Smooth muscle cell (in vitro differentiated cells): Measurements from ENCODE around the gene TMEM252. TPM values are rescaled to one million over a fixed set of nuclear protein-coding genes. Genes with fewer than 3 reads are reported as not detected.

Source experiments
- DNase-seq: peaks from one replicate; lab custom pipeline; 2025; ENCODE audit not compliant: unreplicated experiment; lab: John Stamatoyannopoulos, UW
- H2AFZ ChIP-seq: fragments of 200-600 bp; sonication (generic); 2 replicates; pipeline ENCODE4 v1.6.0; 2016; ENCODE audit warnings: antibody characterized with exemption, low read depth, mild to moderate bottlenecking
- H3F3A ChIP-seq: fragments of 200-600 bp; sonication (generic); 2 replicates; pipeline ENCODE4 v1.6.0; 2017; ENCODE audit warnings: antibody characterized with exemption, low read depth
- H3K27ac ChIP-seq: fragments of 200-600 bp; sonication (generic); 2 replicates; pipeline ENCODE4 v1.5.1; 2016; ENCODE audit warnings: low read depth, mild to moderate bottlenecking
- H3K27me3 ChIP-seq: fragments of 200-600 bp; sonication (generic); 2 replicates; pipeline ENCODE4 v1.6.1; 2016; ENCODE audit warnings: low read depth, mild to moderate bottlenecking
- H3K36me3 ChIP-seq: fragments of 200-600 bp; sonication (generic); 2 replicates; pipeline ENCODE4 v1.5.1; 2016; ENCODE audit warnings: low read depth
- H3K4me1 ChIP-seq: fragments of 200-600 bp; sonication (generic); 2 replicates; pipeline ENCODE4 v1.5.1; 2016; ENCODE audit warnings: low read depth
- H3K4me2 ChIP-seq: fragments of 200-600 bp; sonication (generic); 2 replicates; pipeline ENCODE4 v1.6.0; 2016; ENCODE audit warnings: mild to moderate bottlenecking
- H3K4me3 ChIP-seq: fragments of 200-600 bp; sonication (generic); 2 replicates; pipeline ENCODE4 v1.5.1; 2016; ENCODE audit warnings: mild to moderate bottlenecking
- H3K79me2 ChIP-seq: fragments of 200-600 bp; sonication (generic); 2 replicates; pipeline ENCODE4 v1.6.0; 2016; ENCODE audit warnings: low read depth, mild to moderate bottlenecking
- H3K9ac ChIP-seq: fragments of 200-600 bp; sonication (generic); 2 replicates; pipeline ENCODE4 v1.6.0; 2016; ENCODE audit warnings: low read depth
- H3K9me3 ChIP-seq: fragments of 200-600 bp; sonication (generic); replicated peaks from 2 replicates; pipeline ENCODE4 v1.5.1; 2016; ENCODE audit warnings: low read depth
- H4K20me1 ChIP-seq: fragments of 200-600 bp; sonication (generic); 2 replicates; pipeline ENCODE4 v1.6.0; 2016; ENCODE audit warnings: low read depth
- CTCF ChIP-seq: fragments of 200-600 bp; sonication (generic); IDR thresholded peaks from 2 replicates; pipeline ENCODE4 v1.5.1; 2017; ENCODE audit warnings: borderline replicate concordance, mild to moderate bottlenecking, antibody characterized with exemption; ENCODE audit not compliant: insufficient read depth, poor library complexity, severe bottlenecking
- WGBS: methylation state at CpG from one replicate; pipeline ENCODE4 v1.1.7; 2016; ENCODE audit warnings: low lambda C conversion rate; 5-methylcytosine and 5-hydroxymethylcytosine counted together
- polyA plus RNA-seq: library from polyadenylated mRNA; unstranded; fragments of >200 nt; fragmentation: Nextera tagmentation; extraction: Ambion mirVana; gene quantifications from 2 replicates; pipeline ENCODE4 v1.2.1, GENCODE V29; 2016
- total RNA-seq: library from RNA; depleted of rRNA; stranded (reverse); fragments of >200 nt; gene quantifications from 2 replicates; pipeline ENCODE4 v1.2.3, GENCODE V29; 2014

TMEM252 gene
- total and polyA plus RNA-seq, 2 experiments from 2014 or later, result not detected

GRCh38 chr9:68567565-68567964, 26.9 kb upstream of the TMEM252 start:
- no peak for DNase-seq
- Histone ChIP-seq H2AFZ (no peak overlapping the region), H3K4me3 (no peak overlapping the region), H3K27ac (no peak overlapping the region), H3K4me1 (no peaks in the 10 kb centered on the region), H3K79me2 (no peaks in the 10 kb centered on the region), H3K9me3 (no peaks in the 10 kb centered on the region), H3K36me3 (no peaks in the 10 kb centered on the region), H3F3A (no peaks in the 10 kb centered on the region), H3K27me3 (peaks cover 9% of the 10 kb centered on the region), H3K4me2 (no peak overlapping the region), H4K20me1 (no peaks in the 10 kb centered on the region), H3K9ac (no peak overlapping the region)
- WGBS, result 89% methylated on average over 3 of the region's 3 CpGs
- TF ChIP-seq CTCF, result no peak

DNA sequence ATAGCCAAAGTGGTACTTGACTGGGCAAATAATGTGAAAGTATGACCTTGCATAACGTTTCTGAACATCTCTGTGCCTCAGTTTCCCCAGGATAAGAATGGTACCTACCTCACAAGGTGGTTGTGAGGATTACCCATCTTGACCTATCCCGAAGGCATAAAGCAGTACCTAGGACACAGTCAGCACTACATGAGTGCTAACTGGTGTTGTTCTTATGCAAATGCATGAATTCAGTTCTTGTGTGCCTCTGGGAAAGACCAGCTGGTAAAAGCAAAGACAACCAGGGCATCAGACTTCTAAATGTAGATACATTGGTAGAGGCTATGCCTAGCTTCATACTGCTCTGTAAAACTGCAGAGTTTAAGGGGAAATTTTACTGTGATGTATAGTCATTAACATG, 21.8 kb upstream of the TMEM252 start:
- Histone ChIP-seq H4K20me1 (no peaks in the 10 kb centered on the region), H3K4me1 (no peaks in the 10 kb centered on the region), H3F3A (no peaks in the 10 kb centered on the region), H3K4me3 (no peak overlapping the region), H3K9me3 (no peaks in the 10 kb centered on the region), H3K4me2 (no peak overlapping the region), H3K27ac (no peak overlapping the region), H3K27me3 (peaks cover 9% of the 10 kb centered on the region), H3K9ac (no peak overlapping the region), H3K36me3 (no peaks in the 10 kb centered on the region), H2AFZ (no peak overlapping the region), H3K79me2 (no peaks in the 10 kb centered on the region)
- no peak for TF ChIP-seq CTCF
- 38% methylated on average over 2 of the region's 2 CpGs for WGBS
- DNase-seq, result no peak

- Histone ChIP-seq H2AFZ (no peak overlapping the region), H3K36me3 (no peaks in the 10 kb centered on the region), H3F3A (no peaks in the 10 kb centered on the region), H3K4me1 (peaks cover 7% of the 10 kb centered on the region), H3K9ac (no peak overlapping the region), H4K20me1 (no peaks in the 10 kb centered on the region), H3K27ac (no peak overlapping the region), H3K4me3 (no peak overlapping the region), H3K27me3 (peaks cover 9% of the 10 kb centered on the region), H3K9me3 (no peaks in the 10 kb centered on the region), H3K4me2 (no peak overlapping the region), H3K79me2 (no peaks in the 10 kb centered on the region)
- no peak for DNase-seq
- TF ChIP-seq CTCF, result peak; percentile 48
- 49% methylated on average over 14 of the region's 14 CpGs for WGBS
Measured at GRCh38 chr9:68560071-68560844, 19.6 kb upstream of the TMEM252 start.

GRCh38 chr9:68558545-68558944, 17.9 kb upstream of the TMEM252 start:
- no peak for TF ChIP-seq CTCF
- DNase-seq, result no peak
- Histone ChIP-seq H4K20me1 (no peaks in the 10 kb centered on the region), H3K9me3 (no peaks in the 10 kb centered on the region), H2AFZ (no peak overlapping the region), H3K4me3 (no peak overlapping the region), H3K79me2 (no peaks in the 10 kb centered on the region), H3K9ac (no peak overlapping the region), H3K4me2 (no peak overlapping the region), H3K27ac (no peak overlapping the region), H3K4me1 (peaks cover 16% of the 10 kb centered on the region), H3F3A (no peaks in the 10 kb centered on the region), H3K27me3 (no peaks in the 10 kb centered on the region), H3K36me3 (no peaks in the 10 kb centered on the region)
- 87% methylated on average over 5 of the region's 5 CpGs for WGBS
